Breast epithelium (tissue), 3 donors: ENCODE data around the gene LIPE.

Experiments used
- CTCF ChIP-seq, 3 donors: fragments of 450-650 bp; IDR thresholded peaks; one replicate each; pipeline ENCODE4 v1.5.1; 2016 to 2017; ENCODE audit warnings: antibody characterized with exemption in 3 of 3, mild to moderate bottlenecking in 3 of 3, moderate library complexity in 3 of 3
- POLR2A ChIP-seq: fragments of 450-650 bp; IDR thresholded peaks from one replicate; pipeline ENCODE4 v1.6.1; 2016; ENCODE audit warnings: antibody characterized with exemption, mild to moderate bottlenecking, moderate library complexity
- POLR2AphosphoS5 ChIP-seq, 3 donors: sonication (generic); formaldehyde crosslinking; IDR thresholded peaks; one replicate each; pipeline ENCODE4 v1.6.1; 2017; ENCODE audit warnings: antibody characterized with exemption in 3 of 3

- TF ChIP-seq CTCF (IDR thresholded peaks at IDR 0.05) (no peak), POLR2AphosphoS5 (IDR thresholded peaks at IDR 0.05) (no peak), POLR2A (no peak)
Observed at GRCh38 chr19:42407085-42407815, 19.9 kb downstream of the LIPE start.
